ENCODE results near the gene RADX. TPM values are rescaled to one million over a fixed set of nuclear protein-coding genes. Genes with fewer than 3 reads are reported as not detected.

The RADX gene
- total and polyA plus RNA-seq, 2 donors (not counting 3 experiments of a cell fraction or from before 2014, with no cell fraction given) = 0.12 TPM; not detected in 1

DNA sequence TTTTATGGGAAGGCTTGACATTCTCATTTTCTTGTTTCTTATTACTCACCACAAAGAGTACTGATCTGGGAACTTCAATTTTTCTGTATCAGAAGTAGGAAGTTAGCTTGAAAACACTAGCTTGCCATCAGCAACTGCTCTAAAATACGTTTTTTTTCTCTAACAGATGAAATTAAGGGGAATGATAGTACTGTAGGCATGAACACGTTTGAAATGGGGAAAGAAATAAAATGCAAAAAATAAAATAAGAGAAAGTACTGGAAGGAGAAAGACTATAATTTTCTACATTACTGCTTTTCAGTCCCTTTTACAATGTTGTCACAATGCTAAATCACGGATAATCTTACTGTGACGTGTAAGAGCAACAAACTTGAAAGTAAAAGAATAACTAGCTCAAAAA is 1.5 kb downstream of the RADX start:
- dilution Hi-C loops (cut with MboI; ENCODE audit: extremely low pct_ligation_motif_present, low sequenced_read_pairs) = no loop called here
- intact Hi-C loops (cut with micrococcal nuclease) = loop anchor here (10.0 kb wide), 1 partner anchor 128 kb away; no protein-coding TSS in a partner anchor
- ChIA-PET CTCF (no interaction called here), POLR2A (no interaction called here)
- DNase-seq (ENCODE audit: low read depth, low spot score) (no peak), FAIRE-seq (peak; percentile 72)
- no peaks in the 10 kb centered on the region for H3K9me3 ChIP-seq (replicated peaks; ENCODE audit: control insufficient read depth, insufficient read depth, low read length)
- no peak overlapping the region for H3K4me3 ChIP-seq (replicated peaks in 1 of 3; ENCODE audit: insufficient read depth in 1 of 3, low read depth in 1 of 3, low read length in 3 of 3)
- H4K20me1 ChIP-seq (replicated peaks; ENCODE audit: control insufficient read depth, extremely low read depth, insufficient read depth, low read length) = no peaks in the 10 kb centered on the region
- H2AFZ ChIP-seq (ENCODE audit: low read depth, low read length) = no peak overlapping the region
- H3K9me1 ChIP-seq (replicated peaks; ENCODE audit: control insufficient read depth, extremely low read depth, insufficient read depth, low read length) = no peaks in the 10 kb centered on the region
- TF ChIP-seq POLR2A (IDR thresholded peaks at IDR 0.05; ENCODE audit: low read depth, low read length) (no peak), JUN (IDR thresholded peaks at IDR 0.05; ENCODE audit: borderline replicate concordance, insufficient read depth, insufficient read length, low read depth) (no peak), EZH2 (IDR thresholded peaks at IDR 0.05; ENCODE audit: borderline replicate concordance, low read depth, low read length, severe bottlenecking) (no peak), POLR2AphosphoS5 (IDR thresholded peaks at IDR 0.05; ENCODE audit: insufficient read depth, low read depth, low read length) (no peak), MYC (IDR thresholded peaks at IDR 0.05; ENCODE audit: low read depth, low read length) (no peak), FOS (IDR thresholded peaks at IDR 0.05; ENCODE audit: borderline replicate concordance, insufficient read depth, low read length) (no peak), GATA2 (IDR thresholded peaks at IDR 0.05; ENCODE audit: insufficient read depth, insufficient read length, low read depth, low read length) (no peak)
- TF ChIP-seq, protein P1, sequence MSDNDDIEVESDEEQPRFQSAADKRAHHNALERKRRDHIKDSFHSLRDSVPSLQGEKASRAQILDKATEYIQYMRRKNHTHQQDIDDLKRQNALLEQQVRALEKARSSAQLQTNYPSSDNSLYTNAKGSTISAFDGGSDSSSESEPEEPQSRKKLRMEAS (IDR thresholded peaks at IDR 0.05; ENCODE audit: insufficient read depth, insufficient read length) = no peak
- TF ChIP-seq, protein P2, sequence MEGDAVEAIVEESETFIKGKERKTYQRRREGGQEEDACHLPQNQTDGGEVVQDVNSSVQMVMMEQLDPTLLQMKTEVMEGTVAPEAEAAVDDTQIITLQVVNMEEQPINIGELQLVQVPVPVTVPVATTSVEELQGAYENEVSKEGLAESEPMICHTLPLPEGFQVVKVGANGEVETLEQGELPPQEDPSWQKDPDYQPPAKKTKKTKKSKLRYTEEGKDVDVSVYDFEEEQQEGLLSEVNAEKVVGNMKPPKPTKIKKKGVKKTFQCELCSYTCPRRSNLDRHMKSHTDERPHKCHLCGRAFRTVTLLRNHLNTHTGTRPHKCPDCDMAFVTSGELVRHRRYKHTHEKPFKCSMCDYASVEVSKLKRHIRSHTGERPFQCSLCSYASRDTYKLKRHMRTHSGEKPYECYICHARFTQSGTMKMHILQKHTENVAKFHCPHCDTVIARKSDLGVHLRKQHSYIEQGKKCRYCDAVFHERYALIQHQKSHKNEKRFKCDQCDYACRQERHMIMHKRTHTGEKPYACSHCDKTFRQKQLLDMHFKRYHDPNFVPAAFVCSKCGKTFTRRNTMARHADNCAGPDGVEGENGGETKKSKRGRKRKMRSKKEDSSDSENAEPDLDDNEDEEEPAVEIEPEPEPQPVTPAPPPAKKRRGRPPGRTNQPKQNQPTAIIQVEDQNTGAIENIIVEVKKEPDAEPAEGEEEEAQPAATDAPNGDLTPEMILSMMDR (IDR thresholded peaks at IDR 0.05; ENCODE audit: extremely low read depth in 1 of 2, insufficient read depth in 1 of 2, low read depth in 1 of 2, low read length in 2 of 2) = no peak
- H3K4me1 ChIP-seq (ENCODE audit: control insufficient read depth, extremely low read depth, insufficient read depth, low read length) = peaks cover 3% of the 10 kb centered on the region
- peaks cover 2 to 10% of the 10 kb centered on the region in 2 experiments for H3K27me3 ChIP-seq (ENCODE audit: control insufficient read depth in 2 of 2, insufficient read depth in 2 of 2, low read length in 2 of 2)
- no peak overlapping the region for H3K4me2 ChIP-seq (ENCODE audit: insufficient read depth, low read length)
- H3K9ac ChIP-seq (replicated peaks; ENCODE audit: extremely low read depth, insufficient read depth, low read length) = no peak overlapping the region
- BruUV-seq (replicated peaks) = no TSS peak
- H3K79me2 ChIP-seq (ENCODE audit: control insufficient read depth, insufficient read depth, low read length) = no peaks in the 10 kb centered on the region
- no peaks in the 10 kb centered on the region for H3K36me3 ChIP-seq (ENCODE audit: control insufficient read depth in 2 of 2, extremely low read depth in 1 of 2, insufficient read depth in 2 of 2, low read length in 2 of 2)
- H3K27ac ChIP-seq (ENCODE audit: insufficient read depth, low read depth, low read length) = no peak overlapping the region

All from endothelial cell of umbilical vein (primary cell).